ENCODE data around the gene SERPINE1. TPM values are rescaled to one million over a fixed set of nuclear protein-coding genes. Genes with fewer than 3 reads are reported as not detected.

SERPINE1 gene
- total RNA-seq, 1 experiment from 2014 or later, result 370 TPM

Small RNA genes lying within 50 kb of the gene (microRNA-seq; reads per million reads assigned to microRNA genes)
- not detected for gene MIR4653 (ENCODE audit: unreplicated experiment)

Other genes with a start within 250 kb of the SERPINE1 start
- 3.3 TPM for gene UFSP1, start 237.4 kb upstream of the SERPINE1 start, total RNA-seq (2021; ENCODE audit: unreplicated experiment)
- gene ACHE, start 231.2 kb upstream of the SERPINE1 start, total RNA-seq (2021; ENCODE audit: unreplicated experiment), result 10.4 TPM
- 24.7 TPM for gene MUC3A, start 177.6 kb upstream of the SERPINE1 start, total RNA-seq (2021; ENCODE audit: unreplicated experiment)
- gene MUC12, start 157.5 kb upstream of the SERPINE1 start, total RNA-seq (2021; ENCODE audit: unreplicated experiment), result 6.8 TPM
- not detected for gene MUC17, start 107.0 kb upstream of the SERPINE1 start, total RNA-seq (2021; ENCODE audit: unreplicated experiment)
- 37.4 TPM for gene TRIM56, start 41.6 kb upstream of the SERPINE1 start, total RNA-seq (2021; ENCODE audit: unreplicated experiment)
- gene AP1S1, start 27.4 kb downstream of the SERPINE1 start, total RNA-seq (2021; ENCODE audit: unreplicated experiment), result 74.2 TPM
- 4.4 TPM for gene VGF, start 38.5 kb downstream of the SERPINE1 start, total RNA-seq (2021; ENCODE audit: unreplicated experiment)
- 0.15 TPM for gene NAT16, start 53.2 kb downstream of the SERPINE1 start, total RNA-seq (2021; ENCODE audit: unreplicated experiment)
- gene MOGAT3, start 73.9 kb downstream of the SERPINE1 start, total RNA-seq (2021; ENCODE audit: unreplicated experiment), result 0.23 TPM
- 93.0 TPM for gene PLOD3, start 90.5 kb downstream of the SERPINE1 start, total RNA-seq (2021; ENCODE audit: unreplicated experiment)
- 69.7 TPM for gene ZNHIT1, start 91.1 kb downstream of the SERPINE1 start, total RNA-seq (2021; ENCODE audit: unreplicated experiment)
- gene CLDN15, start 110.7 kb downstream of the SERPINE1 start, total RNA-seq (2021; ENCODE audit: unreplicated experiment), result 8.0 TPM
- 110 TPM for gene FIS1, start 118.0 kb downstream of the SERPINE1 start, total RNA-seq (2021; ENCODE audit: unreplicated experiment)
- 42.4 TPM for gene IFT22, start 194.7 kb downstream of the SERPINE1 start, total RNA-seq (2021; ENCODE audit: unreplicated experiment)
- gene COL26A1, start 235.8 kb downstream of the SERPINE1 start, total RNA-seq (2021; ENCODE audit: unreplicated experiment), result 25.8 TPM